HG03342 (cell line): ENCODE data around the gene PRKAB2.
"Not testable (repeated sequence)": the region's sequence is repeated elsewhere in the genome, so short reads cannot be mapped to it uniquely, and the experiment has no call there.

Experiments used
- ATAC-seq: cut with Tn5 transposase; IDR thresholded peaks from one replicate; pipeline ENCODE4 v1.9.1; 2021; ENCODE audit warnings: mild to moderate bottlenecking, moderate library complexity; ENCODE audit not compliant: unreplicated experiment

Gene PRKAB2

DNA sequence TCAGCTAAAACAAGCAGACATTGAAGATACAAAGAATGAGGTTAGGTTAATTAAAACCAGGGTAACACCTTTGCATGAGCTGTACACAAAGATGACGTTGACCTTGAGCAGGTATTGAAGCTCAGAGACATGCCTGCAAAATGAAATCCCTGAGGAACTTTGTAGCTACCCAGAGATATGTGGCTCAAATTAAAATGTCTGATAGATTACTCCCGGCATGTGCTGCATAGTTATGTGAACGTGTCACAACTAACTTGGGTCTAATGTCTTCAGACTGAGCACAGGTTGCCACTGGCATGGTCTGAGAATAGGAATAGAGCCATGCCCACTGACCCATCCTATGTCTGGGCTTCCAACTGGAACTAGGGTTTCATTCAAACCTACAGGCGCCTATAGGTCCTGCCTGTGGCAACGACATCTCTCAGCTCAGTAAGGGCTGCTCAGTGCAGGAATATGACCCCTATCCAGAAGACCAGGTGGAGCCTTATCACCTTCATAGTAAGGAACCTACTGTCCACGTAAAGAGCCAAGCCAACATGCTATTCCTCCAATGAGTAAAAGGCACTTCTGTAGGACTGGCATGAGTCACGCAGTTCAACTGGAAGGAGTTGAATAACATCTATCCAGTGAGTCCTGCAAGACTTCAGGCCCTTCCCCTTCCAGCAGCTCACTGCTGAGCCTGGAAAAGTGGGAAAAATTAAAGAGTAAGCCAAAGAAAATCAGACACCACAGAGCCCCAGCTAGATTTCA, 60.7 kb downstream of the PRKAB2 start:
- ATAC-seq: no peak

- ATAC-seq: no peak
These were observed 61.4 kb downstream of the PRKAB2 start for GRCh38 chr1:147110872-147111271.

DNA sequence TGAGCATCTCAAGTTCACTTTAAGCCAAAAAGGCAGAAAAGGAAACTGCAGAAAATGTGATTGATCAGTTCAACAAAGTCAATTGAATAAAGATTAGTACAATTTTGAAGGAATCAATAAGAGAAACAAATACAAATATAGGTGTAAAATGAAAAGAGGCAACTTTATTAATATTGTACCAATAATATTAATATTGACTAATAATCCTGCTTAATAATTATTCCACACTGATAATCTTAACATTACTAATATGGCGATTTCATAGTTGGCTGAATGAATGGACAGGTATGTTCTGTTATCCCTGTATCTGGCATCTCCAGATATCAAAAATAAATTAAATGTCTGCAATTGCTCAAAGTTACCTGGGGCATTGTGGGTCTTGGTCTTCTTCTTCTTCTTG, 61.8 kb downstream of the PRKAB2 start:
- no peak for ATAC-seq

DNA sequence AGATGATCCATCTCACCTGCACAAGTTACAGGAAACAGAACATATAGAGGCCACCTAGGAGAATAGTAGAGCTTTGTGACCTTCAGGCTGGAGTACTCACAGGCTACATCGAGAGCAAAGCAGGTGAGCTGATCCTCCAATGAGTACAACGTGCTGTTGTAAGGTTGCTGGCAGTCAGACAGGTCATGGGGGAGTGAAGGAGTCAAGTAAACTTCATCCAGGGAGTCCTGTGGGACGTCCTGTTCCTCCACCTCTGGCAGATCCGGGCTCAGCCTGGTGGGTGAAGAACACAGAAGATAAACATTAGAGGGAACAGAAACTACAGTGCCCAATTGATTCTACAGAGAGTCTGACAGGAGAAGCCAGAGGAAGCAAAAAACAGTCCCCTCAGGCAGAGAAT, 62.5 kb downstream of the PRKAB2 start:
- ATAC-seq: no peak

DNA sequence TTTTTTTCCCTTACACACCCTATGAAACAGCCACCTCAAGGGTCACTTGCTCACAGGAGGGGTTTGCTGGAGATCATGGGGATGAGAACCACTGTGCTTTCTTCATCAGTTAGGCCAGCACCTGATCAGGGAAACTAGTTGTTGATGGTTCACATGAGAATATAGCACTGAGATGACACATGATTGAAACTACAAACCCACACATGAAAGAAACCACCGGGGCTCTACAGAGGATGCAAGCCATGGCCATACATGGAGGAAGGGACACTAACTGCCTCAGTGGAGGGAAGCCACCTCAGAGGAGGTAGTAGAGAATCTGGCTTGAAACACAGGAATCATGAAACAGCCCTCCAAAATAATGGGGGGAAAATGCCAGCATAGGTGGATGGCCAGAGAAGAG, 63.2 kb downstream of the PRKAB2 start:
- no peak for ATAC-seq

- not testable (repeated sequence) for ATAC-seq
These were observed 65.8 kb downstream of the PRKAB2 start for GRCh38 chr1:147106407-147106881.

DNA sequence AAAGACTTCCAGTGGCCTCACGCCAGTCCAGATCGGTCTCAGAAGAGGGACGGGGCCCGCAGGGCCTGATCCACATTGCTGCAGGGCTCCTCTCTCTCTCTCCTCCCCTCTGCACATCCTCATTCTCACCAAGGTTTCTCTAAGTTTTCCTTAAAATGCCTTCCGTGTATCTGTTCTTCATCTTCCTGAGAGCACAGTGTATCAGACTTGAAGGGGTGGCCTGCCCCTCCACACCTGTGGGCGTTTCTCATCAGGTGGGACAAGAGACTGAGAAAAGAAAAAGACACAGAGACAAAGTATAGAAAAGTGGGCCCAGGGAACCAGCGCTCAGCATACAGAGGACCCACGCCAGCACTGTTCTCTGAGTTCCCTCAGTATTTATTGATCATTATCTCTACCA, 66.4 kb downstream of the PRKAB2 start:
- ATAC-seq: no peak
